ENCODE measurements around the gene PANX2.

DNA sequence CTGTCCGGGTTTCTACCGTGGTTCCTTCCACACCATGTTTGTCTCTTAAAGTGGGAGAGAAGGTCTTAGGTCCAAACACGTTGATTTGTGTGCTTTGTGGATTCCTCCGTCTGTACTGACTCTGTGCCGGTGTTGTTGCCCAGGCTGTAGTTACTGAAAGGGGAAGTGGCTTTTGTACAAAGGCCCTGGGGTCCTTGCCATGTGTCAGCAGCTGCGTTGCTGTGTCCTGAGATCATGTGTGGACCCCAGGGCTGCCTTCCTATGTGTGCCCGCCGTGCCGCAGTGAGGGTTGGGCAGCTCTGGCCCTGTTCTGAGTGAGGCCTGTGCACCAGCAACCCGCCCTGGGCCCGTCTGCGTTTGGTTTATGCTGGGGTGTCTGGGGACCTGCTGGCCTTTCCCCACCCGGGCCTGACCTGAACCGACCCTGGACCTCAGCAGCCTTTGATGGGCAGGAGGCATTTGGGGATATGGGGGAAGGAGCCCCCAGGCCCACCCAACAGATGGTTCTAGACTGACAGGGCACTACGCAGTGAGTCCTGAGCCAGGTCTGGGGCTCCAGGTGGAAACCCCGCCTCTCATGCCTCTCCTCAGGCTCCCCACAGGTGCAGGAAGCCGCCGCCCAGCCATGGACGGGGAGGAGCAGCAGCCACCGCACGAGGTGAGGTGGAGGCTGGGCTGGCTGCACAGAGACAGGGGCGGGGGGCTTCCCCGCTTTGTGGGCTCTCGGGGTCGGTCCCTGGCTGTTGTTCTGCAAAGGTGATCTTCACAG lies 22.1 kb downstream of the PANX2 start:
- TF ChIP-seq, protein P1, sequence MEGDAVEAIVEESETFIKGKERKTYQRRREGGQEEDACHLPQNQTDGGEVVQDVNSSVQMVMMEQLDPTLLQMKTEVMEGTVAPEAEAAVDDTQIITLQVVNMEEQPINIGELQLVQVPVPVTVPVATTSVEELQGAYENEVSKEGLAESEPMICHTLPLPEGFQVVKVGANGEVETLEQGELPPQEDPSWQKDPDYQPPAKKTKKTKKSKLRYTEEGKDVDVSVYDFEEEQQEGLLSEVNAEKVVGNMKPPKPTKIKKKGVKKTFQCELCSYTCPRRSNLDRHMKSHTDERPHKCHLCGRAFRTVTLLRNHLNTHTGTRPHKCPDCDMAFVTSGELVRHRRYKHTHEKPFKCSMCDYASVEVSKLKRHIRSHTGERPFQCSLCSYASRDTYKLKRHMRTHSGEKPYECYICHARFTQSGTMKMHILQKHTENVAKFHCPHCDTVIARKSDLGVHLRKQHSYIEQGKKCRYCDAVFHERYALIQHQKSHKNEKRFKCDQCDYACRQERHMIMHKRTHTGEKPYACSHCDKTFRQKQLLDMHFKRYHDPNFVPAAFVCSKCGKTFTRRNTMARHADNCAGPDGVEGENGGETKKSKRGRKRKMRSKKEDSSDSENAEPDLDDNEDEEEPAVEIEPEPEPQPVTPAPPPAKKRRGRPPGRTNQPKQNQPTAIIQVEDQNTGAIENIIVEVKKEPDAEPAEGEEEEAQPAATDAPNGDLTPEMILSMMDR (IDR thresholded peaks at IDR 0.05) = no peak
- no peak for TF ChIP-seq POLR2A (IDR thresholded peaks at IDR 0.05)
